Astrocyte (in vitro differentiated cells and primary cell): Measurements from ENCODE around the gene ZMYND15.

Source experiments
- EZH2 ChIP-seq: IDR thresholded peaks from 2 replicates; pipeline ENCODE4 v1.6.1; 2012; ENCODE audit warnings: mild to moderate bottlenecking, low read length, inconsistent platforms; ENCODE audit not compliant: insufficient read depth
- TF ChIP-seq, protein P1 (sequence below): IDR thresholded peaks from 2 replicates; pipeline ENCODE4 v1.5.1; 2011; ENCODE audit warnings: low read depth, mild to moderate bottlenecking, inconsistent platforms, low read length, moderate library complexity; ENCODE audit not compliant: insufficient read depth

DNA sequence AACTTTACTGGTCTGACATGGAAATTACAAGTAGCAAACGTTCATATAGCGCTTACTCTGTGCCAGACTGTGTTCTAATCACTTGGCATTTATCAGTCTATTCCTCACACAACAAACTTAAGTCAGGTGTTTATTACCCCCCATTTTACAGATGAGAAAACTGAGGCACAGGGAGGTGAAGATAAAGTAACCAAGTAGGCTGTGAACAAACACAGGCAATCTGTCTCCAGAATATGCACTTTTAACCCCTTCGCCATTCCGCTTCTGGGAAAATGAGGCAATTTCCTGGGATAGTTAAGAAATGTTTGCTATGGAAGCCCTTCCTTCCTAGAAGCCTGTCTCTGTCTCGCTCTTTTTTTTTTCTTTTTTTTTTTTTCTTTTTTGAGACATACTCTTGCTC, 12.3 kb downstream of the ZMYND15 start:
- TF ChIP-seq, protein P1, sequence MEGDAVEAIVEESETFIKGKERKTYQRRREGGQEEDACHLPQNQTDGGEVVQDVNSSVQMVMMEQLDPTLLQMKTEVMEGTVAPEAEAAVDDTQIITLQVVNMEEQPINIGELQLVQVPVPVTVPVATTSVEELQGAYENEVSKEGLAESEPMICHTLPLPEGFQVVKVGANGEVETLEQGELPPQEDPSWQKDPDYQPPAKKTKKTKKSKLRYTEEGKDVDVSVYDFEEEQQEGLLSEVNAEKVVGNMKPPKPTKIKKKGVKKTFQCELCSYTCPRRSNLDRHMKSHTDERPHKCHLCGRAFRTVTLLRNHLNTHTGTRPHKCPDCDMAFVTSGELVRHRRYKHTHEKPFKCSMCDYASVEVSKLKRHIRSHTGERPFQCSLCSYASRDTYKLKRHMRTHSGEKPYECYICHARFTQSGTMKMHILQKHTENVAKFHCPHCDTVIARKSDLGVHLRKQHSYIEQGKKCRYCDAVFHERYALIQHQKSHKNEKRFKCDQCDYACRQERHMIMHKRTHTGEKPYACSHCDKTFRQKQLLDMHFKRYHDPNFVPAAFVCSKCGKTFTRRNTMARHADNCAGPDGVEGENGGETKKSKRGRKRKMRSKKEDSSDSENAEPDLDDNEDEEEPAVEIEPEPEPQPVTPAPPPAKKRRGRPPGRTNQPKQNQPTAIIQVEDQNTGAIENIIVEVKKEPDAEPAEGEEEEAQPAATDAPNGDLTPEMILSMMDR: no peak
- TF ChIP-seq EZH2: no peak
